ENCODE results near the gene P2RY8. TPM values are rescaled to one million over a fixed set of nuclear protein-coding genes. Genes with fewer than 3 reads are reported as not detected.

The P2RY8 gene
- total and polyA plus RNA-seq, 2 of the 4 experiments (the other 2 are of a cell fraction) = not detected

DNA sequence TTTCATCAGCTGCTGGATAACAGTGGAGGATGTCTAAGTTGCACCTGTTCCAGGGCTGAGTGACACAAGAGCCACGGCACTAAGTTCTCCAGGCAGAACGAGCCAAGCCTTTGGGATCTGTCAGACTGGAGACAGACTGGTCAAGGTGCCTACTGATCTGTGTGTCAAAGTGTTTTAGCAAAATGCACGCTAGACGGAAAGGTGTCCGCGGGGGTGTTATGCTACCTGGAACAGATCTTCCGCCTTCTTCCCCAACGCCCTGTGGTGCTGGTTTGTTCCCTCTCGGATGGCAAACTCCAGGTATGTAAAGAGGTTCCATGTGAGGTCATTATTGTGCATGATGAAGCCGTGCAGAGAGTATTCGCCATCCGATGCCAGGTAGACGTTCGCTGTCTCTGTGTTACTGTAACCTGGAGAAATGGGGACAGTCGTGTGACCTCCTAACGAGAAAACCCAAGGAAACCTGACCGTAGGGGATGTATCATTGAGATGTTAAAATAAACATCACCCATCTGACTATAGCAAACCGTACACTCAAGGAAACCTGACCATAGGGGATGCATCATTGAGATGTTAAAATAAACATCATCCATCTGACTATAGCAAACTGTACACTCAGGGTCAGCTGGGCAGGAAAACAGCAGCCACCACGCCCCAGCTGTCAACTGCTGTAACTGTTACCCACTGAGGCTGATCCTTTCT lies 115.4 kb downstream of the P2RY8 start:
- peaks cover 27% of the 10 kb centered on the region for H3K9me3 ChIP-seq (ENCODE audit: control insufficient read depth, insufficient read depth, low read length)
- H2AFZ ChIP-seq (replicated peaks; ENCODE audit: low read length, poor library complexity) = no peak overlapping the region
- no peak overlapping the region for H4K91ac ChIP-seq (ENCODE audit: insufficient read depth, low read depth, low read length)
- no peaks in the 10 kb centered on the region; a peak in 1 of 4 replicates for H3K79me1 ChIP-seq (ENCODE audit: low read depth in 1 of 2, low read length in 2 of 2)
- no peaks in the 10 kb centered on the region for H3K4me1 ChIP-seq (ENCODE audit: control insufficient read depth, insufficient read depth, low read length)
- no peak for TF ChIP-seq CEBPB (IDR thresholded peaks at IDR 0.05; ENCODE audit: low read depth, low read length)
- TF ChIP-seq SMC3 (IDR thresholded peaks at IDR 0.05; ENCODE audit: low read depth, low read length) = no peak
- TF ChIP-seq POLR2A (IDR thresholded peaks at IDR 0.05; ENCODE audit: low read depth, low read length) = no peak
- no peak for TF ChIP-seq RCOR1 (IDR thresholded peaks at IDR 0.05; ENCODE audit: insufficient replicate concordance, low read length)
- H4K8ac ChIP-seq (ENCODE audit: low read depth in 2 of 2, low read length in 2 of 2) = no peak overlapping the region
- no peak overlapping the region for H4K5ac ChIP-seq (ENCODE audit: low read depth, low read length)
- ATAC-seq (ENCODE audit: low read depth) = no peak
- no peak for DNase-seq
- intact Hi-C loops (cut with micrococcal nuclease) (no loop called here), dilution Hi-C loops (cut with HindIII; ENCODE audit: low sequenced_read_pairs, unreplicated experiment) (no loop called here), in situ Hi-C loops (cut with MboI; ENCODE audit: low sequenced_read_pairs) (no loop called here)
- no peak overlapping the region for H3K27ac ChIP-seq (ENCODE audit: insufficient read depth, low read length)
- no peak overlapping the region for H3K9ac ChIP-seq (ENCODE audit: low read depth, low read length)
- 0 out of 2 replicates have a peak, but pooled peaks cover under 1% of the 10 kb centered on the region for H3K9me1 ChIP-seq (ENCODE audit: insufficient read depth, low read length)
- H2BK120ac ChIP-seq (ENCODE audit: low read depth, low read length) = no peak overlapping the region
- H3K4ac ChIP-seq (ENCODE audit: low read depth, low read length) = no peak overlapping the region
- H2AK9ac ChIP-seq (replicated peaks; ENCODE audit: low read depth, low read length, poor library complexity) = peak overlapping the region; percentile 24
- no TSS peak for BruUV-seq (replicated peaks)
- H3K36me3 ChIP-seq (ENCODE audit: control insufficient read depth, insufficient read depth, low read length) = peaks cover 65% of the 10 kb centered on the region
- 91% methylated on average over 7 of the region's 19 CpGs; no CpG with 5 or more reads in 1 of the 2 experiments for WGBS, 2 experiments (ENCODE audit: extremely low coverage in 2 of 2, insufficient read length in 1 of 2)
- H2BK5ac ChIP-seq (ENCODE audit: low read depth, low read length, poor library complexity, severe bottlenecking) = no peak overlapping the region
- no peaks in the 10 kb centered on the region for H4K20me1 ChIP-seq (ENCODE audit: insufficient read depth, low read length)
- CTCF ChIA-PET = no interaction called here
- H2AK5ac ChIP-seq (ENCODE audit: low read depth, low read length) = no peak overlapping the region
- H3K4me3 ChIP-seq (ENCODE audit: insufficient read depth, low read depth, low read length) = no peak overlapping the region
- H3K14ac ChIP-seq (replicated peaks; ENCODE audit: low read depth, low read length) = no peak overlapping the region
- POLR2A ChIA-PET (ENCODE audit: unreplicated experiment) = no interaction called here
- H2BK20ac ChIP-seq (ENCODE audit: low read depth, low read length) = no peak overlapping the region
- H3K4me2 ChIP-seq (ENCODE audit: low read depth, low read length) = no peak overlapping the region
- H3K56ac ChIP-seq (ENCODE audit: extremely low read depth, insufficient read depth, low read length) = no peak overlapping the region
- H2BK15ac ChIP-seq (ENCODE audit: low read depth, low read length) = no peak overlapping the region
- H3K23ac ChIP-seq (ENCODE audit: low read depth, low read length) = no peak overlapping the region
- no peak overlapping the region for H3K18ac ChIP-seq (ENCODE audit: low read depth, low read length)
- no peaks in the 10 kb centered on the region for H3K27me3 ChIP-seq (ENCODE audit: control insufficient read depth, insufficient read depth, low read length)
